ENCODE measurements around the gene GRIN2C.

- TF ChIP-seq CTCF (IDR thresholded peaks at IDR 0.05): no peak
- no peak for TF ChIP-seq POLR2A (IDR thresholded peaks at IDR 0.05)
- TF ChIP-seq EP300 (IDR thresholded peaks at IDR 0.05): no peak
Observed at GRCh38 chr17:74796866-74797265, 62.8 kb downstream of the GRIN2C start.
